Measurements from ENCODE around the gene RAB42. TPM values are rescaled to one million over a fixed set of nuclear protein-coding genes. Genes with fewer than 3 reads are reported as not detected.
"Not testable (repeated sequence)": the region's sequence is repeated elsewhere in the genome, so short reads cannot be mapped to it uniquely, and the experiment has no call there.

Gene RAB42, protein sequence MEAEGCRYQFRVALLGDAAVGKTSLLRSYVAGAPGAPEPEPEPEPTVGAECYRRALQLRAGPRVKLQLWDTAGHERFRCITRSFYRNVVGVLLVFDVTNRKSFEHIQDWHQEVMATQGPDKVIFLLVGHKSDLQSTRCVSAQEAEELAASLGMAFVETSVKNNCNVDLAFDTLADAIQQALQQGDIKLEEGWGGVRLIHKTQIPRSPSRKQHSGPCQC
- total RNA-seq: 1 to 10 TPM; 1.6 to 2.7 TPM
- long read RNA-seq: 0 reads

DNA sequence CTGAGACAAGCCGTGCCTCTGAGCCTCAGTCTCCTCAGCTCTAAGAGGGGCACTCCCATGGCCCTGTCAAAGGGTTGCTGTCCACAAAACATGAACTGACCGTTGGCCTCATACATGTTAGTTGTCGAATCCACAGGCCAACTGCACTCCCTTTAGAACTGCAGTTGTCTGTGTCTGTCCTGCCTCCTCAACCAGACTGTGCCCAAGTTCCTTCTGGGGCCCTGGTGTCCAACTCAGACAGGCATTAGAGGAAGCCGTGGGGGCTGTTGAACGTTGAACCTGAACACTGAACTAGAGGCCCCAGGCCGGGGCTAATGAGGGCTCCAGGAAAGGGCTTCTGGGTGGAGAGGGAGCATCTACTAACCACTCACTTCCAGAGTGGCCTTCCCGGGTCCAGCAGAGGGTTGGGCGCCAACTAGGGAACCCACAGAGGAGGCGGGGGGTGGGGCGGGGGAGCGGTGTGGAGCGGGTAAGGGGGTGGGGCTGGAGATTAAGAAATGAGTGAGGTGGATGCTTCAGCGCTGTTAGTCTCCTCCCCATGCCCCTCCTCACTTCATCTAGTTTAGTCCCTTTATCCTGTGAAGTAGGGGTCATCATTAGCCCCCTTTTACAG lies at the start of gene RAB42:
Gene RAB42 (plus strand): TSS at position 558 of the 613 bp plus-strand sequence. CDS start 247 bp downstream, outside the sequence.
- intact Hi-C loops (cut with DNase I): no loop called here
- DNase-seq (peak; percentile 60), ATAC-seq (peak; percentile 75 to 83)

DNA sequence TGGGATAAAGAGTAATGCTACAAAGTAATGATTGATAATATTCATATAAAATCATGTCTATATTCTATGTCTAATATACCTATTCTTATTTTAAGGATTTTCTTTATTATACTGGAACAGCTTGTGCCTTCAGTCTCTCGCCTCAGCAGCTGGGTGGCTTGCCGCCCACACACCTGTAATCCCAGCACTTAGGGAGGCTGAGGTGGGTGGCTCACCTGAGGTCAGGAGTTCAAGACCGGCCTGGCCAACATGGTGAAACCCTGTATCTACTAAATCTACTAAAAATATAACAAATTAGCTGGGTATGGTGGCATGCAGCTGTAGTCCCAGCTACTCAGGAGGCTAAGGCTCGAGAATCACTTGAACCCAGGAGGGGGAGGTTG lies 46.8 kb upstream of the RAB42 start:
- intact Hi-C loops (cut with DNase I): no loop called here
- ATAC-seq: no peak
- DNase-seq: no peak

DNA sequence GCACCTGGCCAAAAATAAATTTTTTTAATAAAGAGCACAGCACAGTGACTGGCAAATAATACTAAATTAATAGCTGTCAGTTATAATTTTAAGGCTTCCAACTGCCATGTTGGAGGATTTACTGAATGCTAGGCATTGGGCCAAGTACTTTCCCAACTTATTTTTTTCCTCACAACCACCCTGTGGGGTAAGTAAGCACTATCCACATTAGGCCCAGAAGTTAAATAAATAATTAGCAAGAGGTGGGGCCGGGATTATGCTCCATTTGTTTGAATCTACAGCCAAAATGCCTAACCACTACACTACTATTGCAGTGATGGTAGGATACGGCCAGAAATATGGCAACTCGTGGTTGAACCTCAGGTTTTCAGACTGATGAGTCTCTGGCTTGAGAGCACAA lies 43.7 kb upstream of the RAB42 start:
- ATAC-seq (no peak), DNase-seq (no peak)
- intact Hi-C loops (cut with DNase I): no loop called here

DNA sequence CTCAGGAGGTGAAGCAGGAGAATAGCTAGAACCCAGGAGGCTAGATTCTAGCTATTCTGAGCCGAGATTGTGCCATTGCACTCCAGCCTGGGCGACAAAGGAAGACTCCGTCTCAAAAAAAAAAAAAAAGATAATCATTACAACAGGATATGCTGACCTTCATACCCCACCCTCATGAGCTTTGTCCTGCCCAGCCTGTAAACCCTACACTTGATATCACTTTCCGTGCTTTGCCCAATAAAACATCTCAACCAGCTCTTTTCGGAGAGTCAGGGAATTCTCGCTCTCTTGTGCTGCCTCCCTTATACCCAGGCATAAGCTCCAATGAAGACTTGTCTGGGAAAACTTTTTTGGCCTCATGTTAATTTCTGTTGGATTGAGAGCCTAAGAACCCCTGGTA lies 40.7 kb upstream of the RAB42 start:
- ATAC-seq: no peak
- intact Hi-C loops (cut with DNase I): no loop called here
- no peak for DNase-seq

DNA sequence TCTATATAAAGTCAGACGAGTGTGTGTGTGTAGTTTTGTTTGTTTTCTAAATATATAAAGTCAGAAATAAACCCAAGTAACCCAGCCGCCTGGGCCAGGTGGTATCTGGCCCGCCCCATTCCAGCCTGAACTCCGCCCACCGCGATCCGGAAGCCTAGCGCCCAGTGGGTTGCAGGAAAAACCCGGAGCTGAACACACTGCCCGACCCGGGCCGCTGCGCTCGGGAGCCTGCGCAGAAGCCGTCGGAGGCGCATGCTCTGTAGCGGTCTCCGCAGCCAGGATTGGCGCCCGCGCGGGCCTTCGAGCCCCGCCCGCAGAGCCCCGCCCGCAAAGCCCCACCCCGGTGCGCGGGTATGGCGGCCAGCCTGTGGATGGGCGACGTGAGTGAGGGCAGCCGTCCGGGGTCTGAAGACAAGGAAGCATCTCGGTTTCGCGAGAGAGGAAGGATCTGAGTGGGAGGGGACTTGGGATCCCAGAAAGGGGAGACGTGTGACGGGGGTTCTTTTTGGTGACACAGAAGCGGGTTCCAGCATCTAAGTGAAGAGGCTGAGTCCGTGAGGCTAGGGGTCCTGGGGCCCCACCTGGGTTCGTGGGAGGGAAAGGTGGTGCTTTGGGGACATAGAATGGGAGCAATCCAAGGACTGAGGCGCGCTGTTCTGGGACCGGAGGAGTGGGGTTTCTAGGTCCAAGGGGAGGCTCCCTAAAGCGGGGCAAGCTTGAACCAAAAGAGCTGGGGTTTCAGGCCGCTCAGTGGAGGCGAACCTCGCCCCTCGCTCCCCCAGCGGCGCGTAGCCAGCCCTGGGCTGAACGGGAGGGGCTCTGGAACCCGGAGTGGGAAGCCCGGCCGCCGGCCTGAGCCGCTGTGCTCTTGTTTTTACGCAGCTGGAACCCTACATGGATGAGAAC lies 39.1 kb upstream of the RAB42 start, which contains the start of gene TRNAU1AP:
Gene TRNAU1AP (plus strand): TSS at position 328 of the 906 bp plus-strand sequence. CDS start 26 bp downstream, at position 354.
- peak; percentile 97 for DNase-seq
- intact Hi-C loops (cut with DNase I): no loop called here
- peak; percentile 99 for ATAC-seq

DNA sequence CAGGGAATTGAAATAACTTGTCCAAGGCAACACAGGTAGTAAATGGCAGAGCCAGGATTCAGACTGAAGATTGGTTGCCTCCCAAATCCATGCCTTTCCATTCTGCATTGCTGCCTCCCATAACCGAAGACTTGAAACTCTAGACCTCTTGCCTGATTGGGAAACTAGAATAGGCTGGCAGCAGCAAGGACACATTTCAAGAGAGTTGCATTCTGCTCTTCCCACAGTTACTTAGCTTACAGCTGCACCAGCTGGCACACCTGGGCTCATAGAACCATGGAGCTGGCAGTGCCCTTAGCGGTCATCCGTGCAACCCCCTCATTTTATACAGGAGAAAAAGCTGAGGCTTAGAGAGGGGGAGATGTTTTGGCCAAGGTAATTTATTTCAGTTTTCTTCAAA lies 31.2 kb upstream of the RAB42 start:
- intact Hi-C loops (cut with DNase I): no loop called here
- DNase-seq (no peak), ATAC-seq (no peak)

DNA sequence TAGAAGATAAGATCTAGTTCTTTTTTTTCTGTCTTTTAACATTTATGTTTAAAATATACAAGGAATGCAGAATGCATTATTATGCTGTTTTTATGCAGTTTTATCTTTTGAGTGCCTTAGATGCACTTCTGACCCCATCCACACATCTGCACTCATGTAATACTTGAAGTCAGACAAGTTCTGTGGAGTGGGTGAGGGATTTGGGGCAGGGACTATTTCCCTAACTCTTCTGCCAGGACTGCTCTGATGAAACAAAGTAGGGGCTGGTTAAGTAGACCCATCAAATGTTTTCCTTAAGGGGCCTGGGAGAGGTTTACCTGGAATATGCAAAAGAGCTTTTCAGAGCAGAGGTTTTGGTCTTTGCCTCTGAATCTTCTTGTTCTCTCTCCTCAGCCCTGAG lies 27.8 kb upstream of the RAB42 start:
- DNase-seq (no peak), ATAC-seq (no peak)

DNA sequence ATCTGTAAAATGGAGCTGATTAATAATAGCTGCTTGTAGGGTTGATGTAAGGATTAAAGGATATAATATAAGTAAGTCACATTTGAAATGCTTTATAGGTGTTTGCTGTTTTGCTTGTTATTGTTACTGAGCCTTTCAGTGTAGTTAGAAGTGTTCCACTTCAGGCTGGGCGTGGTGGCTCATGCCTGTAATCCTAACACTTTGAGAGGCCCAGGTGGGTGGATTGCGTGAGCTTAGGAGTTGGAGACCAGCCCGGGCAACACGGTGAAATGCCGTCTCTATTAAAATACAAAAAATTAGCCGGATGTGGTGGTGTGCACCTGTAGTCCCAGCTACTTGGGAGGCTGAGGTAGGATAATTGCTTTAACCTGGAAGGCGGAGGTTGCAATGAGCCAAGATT lies 27.0 kb upstream of the RAB42 start:
- intact Hi-C loops (cut with DNase I): no loop called here
- ATAC-seq (no peak), DNase-seq (no peak)

More for the DNA sequence above, 27.8 kb upstream of the RAB42 start:
- intact Hi-C loops (cut with DNase I): no loop called here

DNA sequence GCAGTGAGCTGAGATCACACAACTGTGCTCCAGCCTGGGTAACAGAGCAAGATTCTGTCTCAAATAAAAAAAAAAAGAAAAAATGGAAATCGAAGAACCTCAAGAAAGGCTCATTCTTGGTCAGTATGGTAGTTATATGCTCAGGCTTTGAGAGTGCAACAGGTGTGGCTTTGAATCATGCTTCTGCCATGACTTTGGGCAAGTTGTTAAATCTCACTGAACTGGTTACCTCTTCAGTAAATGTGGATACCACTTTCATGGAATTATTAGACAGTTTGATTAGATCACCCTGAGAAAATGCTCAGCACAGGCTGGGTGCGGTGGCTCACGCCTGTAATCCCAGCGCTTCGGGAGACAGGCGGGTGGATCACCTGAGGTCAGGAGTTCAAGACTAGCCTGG lies 26.3 kb upstream of the RAB42 start:
- DNase-seq (no peak), ATAC-seq (no peak)
- intact Hi-C loops (cut with DNase I): no loop called here

DNA sequence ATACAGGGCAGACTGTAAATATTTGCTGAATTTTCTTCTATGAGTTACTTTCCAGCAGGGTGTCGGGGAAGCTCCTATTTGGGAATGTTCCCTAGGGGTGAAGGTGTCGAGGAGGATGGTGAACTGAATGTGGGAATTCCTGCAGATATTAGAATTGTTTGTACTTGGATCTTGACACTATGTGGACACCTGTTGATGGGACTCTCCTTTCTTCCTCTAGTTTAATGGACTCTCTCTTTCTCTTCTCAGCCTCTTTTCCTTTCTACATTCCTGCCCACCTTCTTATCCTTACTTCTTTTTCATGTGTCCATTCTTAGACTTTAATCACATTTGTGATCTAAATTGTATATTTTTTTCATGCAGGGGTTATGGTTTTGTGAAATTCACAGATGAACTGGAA lies 25.1 kb upstream of the RAB42 start:
- intact Hi-C loops (cut with DNase I): no loop called here
- no peak for DNase-seq
- no peak for ATAC-seq

DNA sequence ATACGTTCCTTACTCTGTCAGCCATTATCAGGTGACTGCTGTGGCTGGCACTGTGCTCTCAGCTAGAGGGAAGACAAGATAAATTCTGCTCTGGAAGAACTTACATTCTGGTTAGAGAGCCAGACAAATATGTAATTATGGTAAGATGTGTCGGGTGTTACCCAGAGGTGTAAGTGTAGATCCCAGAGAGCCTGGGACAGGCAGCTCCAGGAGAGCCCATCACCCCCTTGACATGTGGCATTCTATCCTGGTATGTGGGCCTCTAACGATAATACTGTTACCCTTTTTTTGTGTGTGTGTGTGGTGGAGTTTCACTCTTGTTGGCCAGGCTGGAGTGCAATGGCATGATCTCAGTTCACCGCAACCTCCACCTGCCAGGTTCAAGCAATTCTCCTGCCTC lies 20.2 kb upstream of the RAB42 start:
- DNase-seq (no peak), ATAC-seq (no peak)
- intact Hi-C loops (cut with DNase I): no loop called here

DNA sequence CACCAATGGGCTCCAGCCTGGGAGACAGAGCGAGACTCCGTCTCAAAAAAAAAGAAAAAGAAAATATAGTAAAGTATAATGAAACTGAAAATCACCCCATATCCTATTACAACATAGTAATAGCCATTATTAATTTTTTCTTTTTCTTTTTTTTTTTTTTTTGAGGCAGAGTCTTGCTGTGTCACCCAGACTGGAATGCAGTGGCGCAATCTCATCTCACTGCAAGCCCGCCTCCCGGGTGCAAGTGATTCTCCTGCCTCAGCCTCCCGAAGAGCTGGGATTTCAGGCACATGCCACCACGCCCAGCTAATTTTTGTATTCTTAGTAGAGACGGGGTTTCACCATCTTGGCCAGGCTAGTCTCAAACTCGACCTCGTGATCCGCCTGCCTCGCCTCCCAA lies 19.2 kb upstream of the RAB42 start:
- DNase-seq; intact Hi-C loops (cut with DNase I); ATAC-seq: not testable (repeated sequence)

DNA sequence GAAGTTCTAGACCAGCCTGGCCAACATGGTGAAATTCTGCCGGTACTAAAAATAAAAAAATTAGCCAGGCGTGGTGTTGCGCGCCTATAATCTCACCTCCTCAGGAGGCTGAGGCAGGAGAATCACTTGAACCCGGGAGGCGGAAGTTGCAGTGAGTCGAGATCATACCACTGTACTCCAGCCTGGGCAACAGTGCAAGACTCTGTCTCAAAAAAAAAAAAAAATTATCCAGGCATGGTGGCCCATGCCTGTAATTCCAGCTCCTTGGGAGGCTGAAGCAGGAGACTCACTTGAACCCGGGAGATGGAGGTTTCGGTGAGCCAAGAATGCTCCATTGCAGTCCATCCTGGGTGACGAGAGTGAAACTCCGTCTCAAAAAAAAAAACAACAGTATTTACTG lies 18.5 kb upstream of the RAB42 start:
- DNase-seq (no peak), ATAC-seq (no peak)
- intact Hi-C loops (cut with DNase I): no loop called here

DNA sequence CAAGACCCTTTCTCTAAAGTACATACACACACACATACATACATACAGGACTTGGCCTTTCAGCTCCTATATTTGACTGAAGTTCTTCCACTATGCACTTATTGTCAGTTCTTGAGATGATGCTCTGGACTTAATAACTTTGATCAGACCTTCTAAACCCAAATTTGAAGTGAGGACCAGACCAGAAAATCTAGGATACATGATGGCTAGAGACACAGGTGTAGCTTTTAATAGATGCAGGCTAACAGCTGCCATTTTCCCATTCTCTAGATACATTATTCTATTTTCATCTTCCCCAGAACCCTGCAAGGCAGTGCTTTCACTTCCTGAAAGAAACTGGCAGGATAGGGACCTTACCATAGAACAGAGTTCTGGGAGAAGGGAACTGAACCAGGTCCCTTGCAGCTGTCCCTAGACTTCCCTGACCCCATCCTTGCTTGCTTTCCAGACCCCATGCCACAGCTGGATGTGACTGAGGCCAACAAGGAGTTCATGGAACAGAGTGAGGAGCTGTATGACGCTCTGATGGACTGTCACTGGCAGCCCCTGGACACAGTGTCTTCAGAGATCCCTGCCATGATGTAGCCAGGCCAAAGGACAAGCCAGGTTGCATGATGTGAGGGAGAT lies 14.9 kb upstream of the RAB42 start:
- no peak for ATAC-seq
- DNase-seq: no peak
- intact Hi-C loops (cut with DNase I): no loop called here

DNA sequence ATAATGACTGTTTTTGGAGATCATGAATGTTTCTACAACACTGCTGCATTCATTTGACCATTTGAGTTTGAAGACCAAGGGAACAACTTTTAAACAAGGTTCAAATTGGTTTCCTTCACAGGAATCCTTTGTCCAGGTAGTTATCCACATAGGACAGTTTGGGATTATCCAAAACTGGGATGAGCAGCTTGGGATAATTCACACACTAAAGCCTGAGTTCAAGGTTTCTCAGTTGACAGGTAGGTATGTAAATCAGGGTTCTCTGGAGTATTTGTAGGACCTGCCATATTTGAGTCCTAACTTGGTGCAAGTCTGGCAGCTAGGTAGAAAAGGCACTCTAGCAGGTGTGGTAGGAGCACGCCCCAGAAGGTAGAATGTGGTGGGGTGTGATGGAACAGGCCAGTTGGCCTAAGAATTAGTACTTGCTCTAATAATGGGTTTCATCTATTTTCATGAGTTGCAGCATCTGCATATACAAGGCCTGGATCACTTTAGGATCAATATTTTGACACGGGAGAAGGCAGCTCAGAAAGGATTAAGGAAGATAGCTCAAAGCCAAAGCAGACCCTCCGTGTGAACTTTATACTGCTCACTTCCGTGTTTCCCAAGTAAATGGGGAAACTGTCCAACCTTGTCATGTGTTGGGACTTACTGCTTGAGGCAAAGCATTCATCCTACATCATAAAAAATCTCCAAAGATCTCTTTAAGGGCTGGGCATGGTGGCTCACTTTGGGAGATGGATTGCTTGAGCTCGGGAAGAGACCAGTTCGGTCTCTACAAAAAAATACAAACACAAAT lies 14.1 kb upstream of the RAB42 start:
- ATAC-seq (no peak), DNase-seq (no peak)
- intact Hi-C loops (cut with DNase I): no loop called here

DNA sequence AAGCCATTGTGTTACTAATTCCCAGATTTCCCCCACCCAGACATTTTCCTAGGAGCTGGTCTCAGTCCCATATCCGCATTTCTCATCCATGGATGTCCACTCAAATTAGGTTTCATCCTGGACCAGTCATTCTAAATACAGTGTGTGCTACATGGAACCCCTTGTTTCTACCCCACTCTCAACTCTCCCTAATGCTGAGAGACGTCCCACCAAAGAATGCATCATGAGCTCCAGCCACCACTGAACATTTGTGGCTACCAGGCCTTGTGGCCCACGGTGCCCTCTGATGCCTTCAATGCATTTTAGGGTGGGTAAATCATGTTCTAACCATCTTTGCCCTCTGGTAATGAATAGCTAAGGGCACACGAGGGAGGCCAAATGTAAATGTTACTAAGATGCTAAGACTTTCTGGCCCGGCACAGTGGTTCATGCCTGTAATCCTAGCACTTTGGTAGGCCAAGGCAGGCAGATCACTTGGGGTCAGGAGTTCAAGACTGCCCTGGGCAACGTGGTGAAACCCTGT lies 13.3 kb upstream of the RAB42 start:
- no peak for ATAC-seq
- intact Hi-C loops (cut with DNase I): no loop called here
- no peak for DNase-seq

DNA sequence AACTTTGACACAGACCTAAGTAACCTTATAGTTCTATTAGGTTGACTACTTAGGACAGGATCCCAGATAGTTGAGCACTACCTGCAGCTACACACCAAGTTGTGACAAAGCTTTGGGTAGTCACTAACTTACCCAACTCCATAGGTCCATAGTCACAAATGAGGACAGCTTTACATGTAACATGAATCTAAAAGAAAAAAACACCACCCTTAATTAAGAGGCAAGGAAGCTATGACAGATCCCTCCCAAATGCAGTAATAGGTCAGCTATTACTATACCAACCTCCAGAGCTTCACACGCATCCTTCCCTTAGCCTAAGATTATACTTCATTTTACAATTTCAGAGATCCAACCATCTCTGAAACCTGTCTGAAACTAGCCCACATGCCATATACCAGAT lies 12.7 kb upstream of the RAB42 start:
- no peak for ATAC-seq
- intact Hi-C loops (cut with DNase I): no loop called here

DNA sequence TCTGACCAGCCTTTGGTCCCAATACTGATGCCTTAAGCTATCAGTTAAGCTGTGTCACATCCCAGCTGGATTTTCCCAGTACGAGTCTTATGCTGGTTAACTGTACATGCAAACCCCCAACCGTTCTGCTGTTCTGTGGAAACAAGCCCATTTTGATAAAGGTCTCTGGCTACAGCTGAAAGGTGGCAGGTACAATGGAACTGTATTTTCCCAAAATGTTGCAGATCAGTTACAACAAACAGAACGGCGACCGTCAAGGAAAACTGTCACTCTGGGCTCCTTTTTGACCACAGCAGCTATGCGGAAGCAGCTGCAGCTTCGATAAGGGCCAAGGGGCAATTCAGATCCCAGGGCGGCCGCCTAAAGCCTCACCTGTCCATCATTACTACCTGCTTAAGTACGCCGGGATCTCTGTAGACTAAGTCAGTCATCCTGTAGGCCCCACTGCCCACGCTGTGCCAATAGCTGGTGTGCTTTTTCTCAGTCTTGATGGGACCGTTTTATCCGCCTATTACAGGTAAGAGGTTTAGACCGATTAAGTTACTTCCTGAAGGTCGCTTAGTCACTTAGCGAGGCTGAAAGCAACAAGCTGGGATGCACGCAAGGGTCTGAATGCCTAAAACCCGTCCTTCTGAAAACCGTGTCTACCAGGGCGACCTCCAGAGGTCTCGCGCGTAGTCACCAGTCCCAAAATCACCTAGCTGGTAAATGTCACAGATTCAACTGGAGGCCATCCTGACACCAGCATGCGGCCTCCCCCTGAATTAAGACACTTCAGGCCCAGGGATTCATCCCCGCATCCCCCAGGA lies 11.1 kb upstream of the RAB42 start:
- ATAC-seq: peak; percentile 27 to 45
- no peak for DNase-seq
- intact Hi-C loops (cut with DNase I): no loop called here

More for the DNA sequence above, 12.7 kb upstream of the RAB42 start:
- no peak for DNase-seq
